CD4-positive, alpha-beta T cell (primary cell): Measurements from ENCODE around the gene DYNC1H1. TPM values are rescaled to one million over a fixed set of nuclear protein-coding genes. Genes with fewer than 3 reads are reported as not detected.

ENCODE experiments used
- ATAC-seq: fragments of 200-7000 bp; cut with Tn5 transposase; one replicate; pipeline ENCODE4 v1.10.0; 2022; ENCODE audit warnings: mild to moderate bottlenecking; ENCODE audit not compliant: poor library complexity
- CTCF ChIA-PET: fragments of 350-600 bp; sonication (Branson Sonifier 250); formaldehyde crosslinking; loops from one replicate; lab custom pipeline; 2021; ENCODE audit warnings: antibody characterized with exemption, inconsistent platforms; lab: Charles Lee
- POLR2A ChIA-PET: fragments of 350-600 bp; sonication (Branson Sonifier 250); formaldehyde crosslinking; loops from one replicate; lab custom pipeline; 2021; ENCODE audit warnings: antibody characterized with exemption, inconsistent platforms; lab: Charles Lee
- DNase-seq, 14 experiments: peaks; one replicate each; pipeline ENCODE4 v3.0.0-alpha.2; 2013 to 2020; ENCODE audit warnings: mixed read lengths in 2 of 14
- H3K27ac ChIP-seq, 2 donors: one replicate each; pipeline versions ENCODE4 v1.5.1 to v1.7.0; 2013; ENCODE audit warnings: low read length in 2 of 2, low read depth in 1 of 2, mild to moderate bottlenecking in 1 of 2
- H3K27me3 ChIP-seq, 2 experiments: 1 replicate in 1 of 2; 2 replicates in 1 of 2; pipeline versions ENCODE4 v1.6.1 to v1.7.0; 2013; ENCODE audit warnings: low read length in 2 of 2, control low read depth in 1 of 2, mild to moderate bottlenecking in 1 of 2, moderate library complexity in 1 of 2; ENCODE audit not compliant: insufficient read depth in 2 of 2, control insufficient read depth in 1 of 2
- H3K36me3 ChIP-seq: one replicate; pipeline ENCODE4 v1.6.1; 2013; ENCODE audit warnings: low read length, control low read depth; ENCODE audit not compliant: insufficient read depth
- H3K4me1 ChIP-seq: one replicate; pipeline ENCODE4 v1.6.1; 2013; ENCODE audit warnings: low read length, control low read depth; ENCODE audit not compliant: insufficient read depth
- H3K4me3 ChIP-seq: one replicate; pipeline ENCODE4 v1.5.1; 2013; ENCODE audit warnings: mild to moderate bottlenecking, low read length, moderate library complexity
- H3K9me3 ChIP-seq, 2 experiments: 1 replicate in 1 of 2; 2 replicates in 1 of 2; pipeline versions ENCODE4 v1.6.1 to v1.7.0; 2013; ENCODE audit warnings: low read length in 2 of 2, mild to moderate bottlenecking in 2 of 2, control low read depth in 1 of 2, moderate library complexity in 1 of 2; ENCODE audit not compliant: control insufficient read depth in 1 of 2, insufficient read depth in 1 of 2
- H3K27ac Mint-ChIP-seq: one replicate; pipeline ENCODE4 v1.8.0; 2020; ENCODE audit warnings: mixed read lengths
- H3K27me3 Mint-ChIP-seq: one replicate; pipeline ENCODE4 v1.8.0; 2021; ENCODE audit warnings: mixed read lengths
- H3K36me3 Mint-ChIP-seq: one replicate; pipeline ENCODE4 v1.8.0; 2021; ENCODE audit warnings: low read depth, mixed read lengths
- H3K4me1 Mint-ChIP-seq: one replicate; pipeline ENCODE4 v1.8.0; 2021; ENCODE audit warnings: low read depth, mixed read lengths
- H3K4me3 Mint-ChIP-seq: one replicate; pipeline ENCODE4 v1.8.0; 2020; ENCODE audit warnings: mild to moderate bottlenecking, mixed read lengths
- H3K9me3 Mint-ChIP-seq: one replicate; pipeline ENCODE4 v1.8.0; 2020; ENCODE audit warnings: mixed read lengths
- intact Hi-C, 2 experiments: fragments of 100-400 bp; cut with DNase I in 1 of 2; cut with micrococcal nuclease in 1 of 2; formaldehyde crosslinking; loops; one replicate each; pipeline versions ENCODE4 v1.15.1 to v1.9.0; 2023 to 2025; cut with DNase I, micrococcal nuclease
- total RNA-seq, 174 experiments: library from RNA in 2 of 174; stranded (reverse) in 2 of 174; gene quantifications; one replicate each; pipeline ENCODE4 v1.2.3 and lab custom pipeline; 2021 to 2026
- TF ChIP-seq, protein P1 (sequence below): fragments of 200-600 bp; IDR thresholded peaks from one replicate; pipeline ENCODE4 v1.8.0; 2022; ENCODE audit warnings: antibody characterized with exemption, mild to moderate bottlenecking

The DYNC1H1 gene
- total RNA-seq, 2 experiments from 2014 or later = 286 to 293 TPM

DNA sequence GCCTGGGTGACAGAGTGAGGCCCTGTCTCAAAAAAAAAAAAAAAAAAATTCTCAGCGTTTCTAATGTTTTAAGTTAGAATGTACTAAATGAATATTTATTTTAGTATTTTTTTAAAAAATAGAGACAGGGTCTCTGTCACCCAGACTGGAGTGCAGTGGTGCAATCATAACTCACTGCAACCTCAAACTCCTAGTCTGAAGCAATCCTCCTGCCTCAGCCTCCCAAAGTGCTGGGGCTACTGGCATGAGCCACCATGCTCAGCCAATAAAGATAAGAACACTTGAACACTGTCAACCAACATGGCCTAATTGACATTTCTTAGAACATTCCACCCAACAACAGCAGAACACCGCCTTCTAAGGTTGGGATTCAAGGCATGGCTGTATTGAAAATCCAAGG lies 5.1 kb upstream of the DYNC1H1 start:
- Mint-ChIP-seq H3K27me3 (no peaks in the 10 kb centered on the region), H3K9me3 (no peaks in the 10 kb centered on the region), H3K4me3 (no peak overlapping the region), H3K36me3 (no peaks in the 10 kb centered on the region), H3K27ac (no peak overlapping the region), H3K4me1 (peaks cover 21% of the 10 kb centered on the region)
- Histone ChIP-seq H3K27ac (no peak overlapping the region), H3K4me3 (no peak overlapping the region), H3K4me1 (peaks cover 26% of the 10 kb centered on the region), H3K36me3 (no peaks in the 10 kb centered on the region), H3K9me3 (no peaks in the 10 kb centered on the region), H3K27me3 (no peaks in the 10 kb centered on the region)
- DNase-seq (no peak), ATAC-seq (no peak)
- TF ChIP-seq, protein P1, sequence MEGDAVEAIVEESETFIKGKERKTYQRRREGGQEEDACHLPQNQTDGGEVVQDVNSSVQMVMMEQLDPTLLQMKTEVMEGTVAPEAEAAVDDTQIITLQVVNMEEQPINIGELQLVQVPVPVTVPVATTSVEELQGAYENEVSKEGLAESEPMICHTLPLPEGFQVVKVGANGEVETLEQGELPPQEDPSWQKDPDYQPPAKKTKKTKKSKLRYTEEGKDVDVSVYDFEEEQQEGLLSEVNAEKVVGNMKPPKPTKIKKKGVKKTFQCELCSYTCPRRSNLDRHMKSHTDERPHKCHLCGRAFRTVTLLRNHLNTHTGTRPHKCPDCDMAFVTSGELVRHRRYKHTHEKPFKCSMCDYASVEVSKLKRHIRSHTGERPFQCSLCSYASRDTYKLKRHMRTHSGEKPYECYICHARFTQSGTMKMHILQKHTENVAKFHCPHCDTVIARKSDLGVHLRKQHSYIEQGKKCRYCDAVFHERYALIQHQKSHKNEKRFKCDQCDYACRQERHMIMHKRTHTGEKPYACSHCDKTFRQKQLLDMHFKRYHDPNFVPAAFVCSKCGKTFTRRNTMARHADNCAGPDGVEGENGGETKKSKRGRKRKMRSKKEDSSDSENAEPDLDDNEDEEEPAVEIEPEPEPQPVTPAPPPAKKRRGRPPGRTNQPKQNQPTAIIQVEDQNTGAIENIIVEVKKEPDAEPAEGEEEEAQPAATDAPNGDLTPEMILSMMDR = no peak
- ChIA-PET POLR2A (no interaction called here), CTCF (interaction anchor here (0.9 kb wide), 1 partner anchor 137 kb away, joined by 3 read pairs; no protein-coding TSS in a partner anchor)
- intact Hi-C loops = no loop called here

GRCh38 chr14:101960225-101960624 lies 4.1 kb upstream of the DYNC1H1 start:
- Mint-ChIP-seq H3K27ac (no peak overlapping the region), H3K4me3 (peak overlapping the region; percentile 49)
- no peak overlapping the region for H3K27ac ChIP-seq

DNA sequence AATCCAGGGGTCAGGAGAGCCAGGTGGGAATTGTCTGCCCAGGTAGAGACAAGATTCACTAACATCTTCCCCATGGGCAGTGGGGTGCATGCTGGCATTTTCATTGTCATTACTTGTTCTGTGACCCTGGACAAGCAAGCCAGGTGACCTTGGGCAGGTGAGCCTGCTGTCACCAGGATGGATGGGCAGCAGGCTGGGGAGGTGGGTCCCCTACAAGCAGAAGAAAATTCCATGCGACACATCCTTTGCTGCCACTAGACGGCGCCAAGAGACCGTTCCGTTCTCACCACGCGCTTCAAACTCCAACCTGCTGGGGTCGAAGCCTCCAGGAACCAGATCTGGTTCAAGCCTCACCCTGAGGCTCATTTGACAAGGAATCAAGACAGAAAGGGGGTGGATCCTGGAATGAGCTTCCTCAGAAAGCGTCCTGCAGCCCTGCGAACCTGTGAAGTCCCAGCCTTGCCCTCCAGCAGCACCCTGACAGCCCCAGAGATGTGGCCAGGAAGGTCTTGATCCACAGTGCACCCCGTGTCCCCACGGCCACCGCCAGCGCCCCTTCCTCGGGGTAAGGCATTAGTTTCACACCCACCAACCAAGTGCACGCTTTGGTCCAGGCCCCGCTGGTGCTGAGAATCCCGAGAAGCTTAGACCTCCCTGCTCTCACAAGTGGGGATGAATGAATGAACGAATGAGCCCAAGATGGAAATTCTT lies 3.2 kb upstream of the DYNC1H1 start:
- CTCF ChIA-PET = interaction anchor here (1.2 kb wide), 1 partner anchor 191 kb away, joined by 3 read pairs; no protein-coding TSS in a partner anchor
- Histone ChIP-seq H3K4me3 (no peak overlapping the region), H3K4me1 (peaks cover 34% of the 10 kb centered on the region), H3K9me3 (no peaks in the 10 kb centered on the region), H3K27ac (no peak overlapping the region), H3K36me3 (no peaks in the 10 kb centered on the region), H3K27me3 (no peaks in the 10 kb centered on the region)
- Mint-ChIP-seq H3K36me3 (peaks cover 8% of the 10 kb centered on the region), H3K27me3 (no peaks in the 10 kb centered on the region), H3K4me3 (peak overlapping the region; percentile 67), H3K4me1 (peaks cover 29% of the 10 kb centered on the region), H3K9me3 (no peaks in the 10 kb centered on the region), H3K27ac (peak overlapping the region; percentile 42)
- peak; percentile 37 for ATAC-seq
- DNase-seq = peak; percentile 63 to 90 (median 68)
- POLR2A ChIA-PET = interaction anchor here (0.8 to 1.5 kb wide), 2 partner anchors 13 to 135 kb away, joined by 3 to 4 read pairs; no protein-coding TSS in a partner anchor
- intact Hi-C loops = loop anchor here (1.0 to 5.0 kb wide), 5 partner anchors 135 to 556 kb away; no protein-coding TSS in a partner anchor
- TF ChIP-seq, protein P1 = peak; percentile 78

More at GRCh38 chr14:101960225-101960624, 4.1 kb upstream of the DYNC1H1 start:
- H3K27me3 ChIP-seq = no peaks in the 10 kb centered on the region
- peaks cover 26% of the 10 kb centered on the region for H3K4me1 ChIP-seq
- Mint-ChIP-seq H3K36me3 (peaks cover 2% of the 10 kb centered on the region), H3K9me3 (no peaks in the 10 kb centered on the region), H3K4me1 (peaks cover 21% of the 10 kb centered on the region), H3K27me3 (no peaks in the 10 kb centered on the region)
- intact Hi-C loops = loop anchor here (2.0 to 5.0 kb wide), 3 partner anchors 188 to 557 kb away; no protein-coding TSS in a partner anchor
- no peak for ATAC-seq
- ChIA-PET POLR2A (interaction anchor here (1.5 kb wide), 1 partner anchor 12 kb away, joined by 4 read pairs; no protein-coding TSS in a partner anchor), CTCF (interaction anchor here (0.7 to 0.9 kb wide), 2 partner anchors 13 to 136 kb away, joined by 3 read pairs; no protein-coding TSS in a partner anchor)
- TF ChIP-seq, protein P1 = no peak
- H3K36me3 ChIP-seq = no peaks in the 10 kb centered on the region
- peak in 4 of 14 experiments; percentile 32 to 64 (median 51) for DNase-seq
- no peak overlapping the region for H3K4me3 ChIP-seq
- H3K9me3 ChIP-seq = no peaks in the 10 kb centered on the region
